SK-N-MC (cell line): ENCODE measurements around the gene MYRFL.

Experiments
- DNase-seq: peaks from one replicate; pipeline ENCODE4 v3.0.0-alpha.2; 2011; ENCODE audit warnings: low read depth, low spot score
- H3K27ac ChIP-seq: fragments of 200-600 bp; sonication (generic); 2 replicates; pipeline ENCODE4 v1.5.1; 2016; ENCODE audit warnings: mixed run types
- H3K36me3 ChIP-seq: fragments of 200-600 bp; sonication (generic); 2 replicates; pipeline ENCODE4 v1.6.1; 2017; ENCODE audit warnings: antibody characterized with exemption, low read length, mixed read lengths; ENCODE audit not compliant: insufficient read depth
- H3K4me3 ChIP-seq: fragments of 200-600 bp; sonication (generic); 2 replicates; pipeline ENCODE4 v1.5.1; 2016
- H3K9ac ChIP-seq: fragments of 200-600 bp; sonication (generic); 2 replicates; pipeline ENCODE4 v1.8.0; 2017; ENCODE audit warnings: mixed run types, mixed read lengths; ENCODE audit not compliant: insufficient read length
- H3K9me3 ChIP-seq: fragments of 200-600 bp; sonication (generic); 2 replicates; pipeline ENCODE4 v1.6.1; 2017; ENCODE audit warnings: low read depth, mild to moderate bottlenecking, antibody characterized with exemption, low read length, moderate library complexity, mixed read lengths
- EZH2 ChIP-seq: fragments of 200-600 bp; sonication (generic); IDR thresholded peaks from one replicate; pipeline ENCODE4 v1.6.1; 2017; ENCODE audit warnings: antibody characterized with exemption
- FOXP2 ChIP-seq: optimal IDR thresholded peaks from 2 replicates; pipeline ENCODE3; 2011; ENCODE audit warnings: mild to moderate bottlenecking, moderate library complexity; ENCODE audit not compliant: insufficient read depth; ENCODE audit errors: extremely low read length, control extremely low read depth
- POLR2AphosphoS5 ChIP-seq: IDR thresholded peaks from 2 replicates; pipeline ENCODE4 v1.6.1; 2012; ENCODE audit warnings: mild to moderate bottlenecking, low read depth, low read length, borderline replicate concordance

The MYRFL gene

DNA sequence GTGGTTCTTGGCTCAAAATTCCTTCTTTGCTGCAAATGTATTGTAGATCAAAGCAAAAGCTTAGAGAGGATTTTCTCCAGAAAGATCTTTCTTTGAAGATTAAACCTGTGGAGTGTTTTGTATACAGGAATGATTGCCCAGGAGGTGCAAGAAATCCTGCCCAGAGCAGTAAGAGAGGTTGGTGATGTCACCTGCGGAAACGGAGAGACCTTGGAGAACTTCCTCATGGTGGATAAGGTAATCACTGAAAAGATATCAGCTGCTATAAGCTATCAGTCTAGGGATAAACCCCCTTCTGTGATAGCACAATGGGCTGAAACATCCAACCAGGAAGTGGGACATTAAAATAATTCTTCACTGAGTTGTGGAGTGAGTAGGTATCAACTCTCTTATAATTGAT lies 85.7 kb downstream of the MYRFL start:
- TF ChIP-seq POLR2AphosphoS5 (no peak), EZH2 (no peak), FOXP2 (no peak)
- Histone ChIP-seq H3K36me3 (no peaks in the 10 kb centered on the region), H3K27ac (no peak overlapping the region), H3K9ac (no peak overlapping the region), H3K9me3 (no peaks in the 10 kb centered on the region), H3K4me3 (no peak overlapping the region)
- no peak for DNase-seq

DNA sequence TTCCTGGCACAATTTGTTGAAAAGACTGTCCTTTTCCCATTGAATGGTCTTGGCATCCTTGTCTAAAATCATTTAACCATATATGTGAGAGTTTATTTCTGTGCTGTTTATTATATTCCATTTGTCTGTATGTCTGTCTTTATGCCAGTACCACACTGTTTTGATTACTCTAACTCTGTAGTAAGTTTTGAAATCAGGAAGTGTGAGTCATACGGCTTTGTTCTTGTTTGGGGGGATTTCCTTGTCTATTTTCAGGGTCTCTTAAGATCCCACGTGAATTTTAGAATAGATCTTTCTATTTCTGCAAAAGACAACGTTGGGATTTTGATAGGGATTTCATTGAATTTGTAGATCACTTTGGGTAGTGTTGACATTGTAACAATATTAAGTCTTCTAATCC lies 88.5 kb downstream of the MYRFL start:
- Histone ChIP-seq H3K9me3 (no peaks in the 10 kb centered on the region), H3K27ac (no peak overlapping the region), H3K9ac (no peak overlapping the region), H3K4me3 (no peak overlapping the region), H3K36me3 (no peaks in the 10 kb centered on the region)
- no peak for DNase-seq
- TF ChIP-seq EZH2 (no peak), POLR2AphosphoS5 (no peak), FOXP2 (no peak)

DNA sequence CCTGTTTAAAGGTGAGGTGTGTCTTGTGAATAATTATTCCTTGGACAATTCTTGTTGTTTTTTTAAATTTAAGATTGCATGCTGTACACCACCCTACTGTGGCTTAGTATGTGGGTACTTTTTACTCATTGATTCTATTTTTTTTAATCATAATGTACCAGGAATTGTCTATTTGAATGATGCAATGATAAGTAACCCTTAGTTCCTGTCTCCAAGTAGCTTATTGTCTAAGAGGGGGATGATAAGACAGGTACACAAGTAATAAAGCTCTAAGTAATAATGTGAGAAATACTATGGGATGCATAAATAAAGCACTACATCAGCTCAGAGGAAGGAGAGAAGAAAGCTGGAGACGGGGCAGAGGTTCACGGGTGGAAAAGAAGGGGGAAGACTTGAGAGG lies 90.9 kb downstream of the MYRFL start:
- no peaks in the 10 kb centered on the region for H3K36me3 ChIP-seq
- no peak overlapping the region for H3K9ac ChIP-seq
- TF ChIP-seq POLR2AphosphoS5 = no peak
- TF ChIP-seq FOXP2 = no peak
- no peak for TF ChIP-seq EZH2
- no peaks in the 10 kb centered on the region for H3K9me3 ChIP-seq
- DNase-seq = no peak
- H3K4me3 ChIP-seq = no peak overlapping the region
- H3K27ac ChIP-seq = no peak overlapping the region

DNA sequence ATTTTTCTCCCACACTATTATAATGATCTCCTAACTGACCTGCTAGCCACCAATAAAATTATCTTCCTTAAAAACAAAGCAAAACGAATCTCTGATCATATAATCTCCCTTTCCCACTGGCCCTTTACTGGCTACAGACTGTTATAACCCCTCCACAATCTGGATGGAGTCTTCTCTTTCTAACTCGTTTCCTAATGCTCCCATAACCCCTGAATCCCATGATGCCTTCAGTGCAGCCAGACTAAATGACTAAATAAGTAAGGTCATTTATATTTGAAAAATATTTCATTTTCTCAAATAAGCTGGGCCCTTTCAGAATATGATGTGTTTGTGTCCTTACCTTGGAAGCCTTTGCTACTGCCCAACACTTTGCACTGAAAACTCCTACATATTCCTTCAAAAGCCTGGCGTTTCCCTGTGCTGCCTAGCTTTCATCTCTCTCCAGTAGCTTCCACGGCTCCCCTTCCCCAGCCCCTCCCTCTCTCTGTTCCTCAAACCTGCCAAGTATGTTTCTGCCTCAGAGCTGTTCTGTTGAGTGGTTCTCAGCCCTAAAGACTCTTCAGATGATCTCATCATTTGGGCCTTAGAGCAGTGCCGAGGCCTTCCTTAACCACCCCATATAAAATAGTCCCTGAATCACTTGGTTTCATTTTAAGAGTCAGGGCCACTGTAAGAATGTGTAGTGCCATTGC lies 91.7 kb downstream of the MYRFL start:
- Histone ChIP-seq H3K4me3 (no peak overlapping the region), H3K9me3 (no peaks in the 10 kb centered on the region), H3K27ac (no peak overlapping the region), H3K9ac (no peak overlapping the region), H3K36me3 (no peaks in the 10 kb centered on the region)
- no peak for DNase-seq
- TF ChIP-seq EZH2 (no peak), FOXP2 (no peak), POLR2AphosphoS5 (no peak)

DNA sequence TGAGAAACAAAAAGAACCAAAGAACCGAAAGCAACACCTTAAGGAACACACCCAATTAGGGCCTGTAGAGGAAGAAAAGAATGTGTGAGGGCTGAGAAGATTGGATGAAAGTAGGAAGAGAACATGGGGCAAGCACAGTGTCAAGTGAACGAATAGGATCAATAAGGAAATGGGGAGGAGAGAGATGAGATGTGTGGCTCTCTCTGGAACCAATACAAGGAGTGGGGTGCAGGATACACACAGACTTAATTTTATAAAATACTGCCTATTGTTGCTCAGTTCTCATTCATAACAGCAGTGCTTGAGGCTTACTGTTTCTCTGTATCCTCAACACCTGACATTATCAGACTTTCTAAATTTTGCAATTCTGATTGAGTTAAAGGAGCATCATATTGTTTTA lies 93.3 kb downstream of the MYRFL start:
- Histone ChIP-seq H3K9me3 (no peaks in the 10 kb centered on the region), H3K27ac (no peak overlapping the region), H3K36me3 (no peaks in the 10 kb centered on the region), H3K4me3 (no peak overlapping the region), H3K9ac (no peak overlapping the region)
- no peak for DNase-seq
- no peak for TF ChIP-seq EZH2
- TF ChIP-seq FOXP2 = no peak
- TF ChIP-seq POLR2AphosphoS5 = no peak

DNA sequence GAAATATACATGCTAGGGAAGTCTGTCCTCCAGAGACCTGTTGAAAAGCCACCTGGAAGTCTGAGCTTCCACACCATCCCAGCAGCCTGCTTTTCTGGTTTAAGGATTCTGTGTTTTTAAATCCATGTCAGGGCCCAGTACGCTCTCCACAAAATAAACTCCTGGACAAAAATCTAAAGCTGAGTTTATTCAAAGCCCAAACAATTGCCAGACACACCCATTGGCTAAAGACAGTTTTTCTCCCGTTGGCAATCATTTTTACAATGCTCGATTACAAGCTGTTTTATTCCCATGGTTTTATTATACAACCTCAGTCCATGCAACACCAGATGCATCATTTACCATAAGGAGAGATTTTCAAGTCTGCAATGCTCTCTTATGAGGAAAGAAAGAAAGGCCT lies 94.5 kb downstream of the MYRFL start:
- TF ChIP-seq POLR2AphosphoS5 (no peak), EZH2 (no peak), FOXP2 (no peak)

DNA sequence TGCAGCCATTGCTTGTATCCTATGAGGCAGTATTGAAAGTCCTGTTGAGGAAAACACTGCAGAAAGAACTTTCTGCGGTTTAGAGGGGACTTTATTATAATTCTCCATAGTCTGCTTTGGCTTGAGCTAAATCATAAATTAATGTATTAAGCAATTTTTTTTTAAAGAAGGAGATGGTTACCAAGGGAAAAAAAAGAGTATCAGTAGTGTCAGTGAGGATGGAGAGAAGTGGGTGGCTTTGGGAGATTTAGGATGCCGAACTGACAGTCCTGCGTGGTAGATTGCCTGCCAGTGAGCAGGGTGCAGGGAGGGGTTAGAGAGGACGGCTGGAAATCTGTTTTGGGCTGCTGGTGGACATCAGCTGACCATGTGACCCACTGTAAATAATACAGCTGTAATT lies 96.8 kb downstream of the MYRFL start:
- Histone ChIP-seq H3K4me3 (no peak overlapping the region), H3K36me3 (no peaks in the 10 kb centered on the region), H3K27ac (no peak overlapping the region), H3K9ac (no peak overlapping the region), H3K9me3 (no peaks in the 10 kb centered on the region)
- DNase-seq = no peak
- TF ChIP-seq POLR2AphosphoS5 (no peak), EZH2 (no peak), FOXP2 (no peak)

More for the DNA sequence above, 94.5 kb downstream of the MYRFL start:
- no peak for DNase-seq
- no peaks in the 10 kb centered on the region for H3K36me3 ChIP-seq
- no peak overlapping the region for H3K4me3 ChIP-seq
- H3K9ac ChIP-seq = no peak overlapping the region
- H3K9me3 ChIP-seq = no peaks in the 10 kb centered on the region
- H3K27ac ChIP-seq = no peak overlapping the region

DNA sequence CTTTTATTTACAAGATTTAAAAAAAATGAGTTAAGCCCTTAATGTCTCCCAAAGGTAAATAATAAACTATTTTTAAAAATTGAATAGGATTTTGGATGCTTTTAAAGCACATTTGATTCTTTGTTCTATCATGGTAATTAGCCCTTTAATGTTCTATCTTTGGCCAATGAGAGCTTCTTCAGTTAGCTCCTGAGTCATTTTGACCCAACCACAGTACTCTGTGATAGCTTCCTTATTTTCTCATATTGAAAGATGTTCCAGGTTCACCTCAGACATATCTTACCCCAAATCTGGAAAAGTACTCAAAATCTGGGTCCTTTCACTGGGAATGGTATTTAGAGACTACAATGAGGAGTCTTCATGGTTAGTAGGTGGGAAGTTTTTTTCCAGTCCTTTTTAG lies 98.0 kb downstream of the MYRFL start:
- TF ChIP-seq POLR2AphosphoS5 = no peak
- no peak for TF ChIP-seq FOXP2
- TF ChIP-seq EZH2 = no peak
- no peaks in the 10 kb centered on the region for H3K9me3 ChIP-seq

DNA sequence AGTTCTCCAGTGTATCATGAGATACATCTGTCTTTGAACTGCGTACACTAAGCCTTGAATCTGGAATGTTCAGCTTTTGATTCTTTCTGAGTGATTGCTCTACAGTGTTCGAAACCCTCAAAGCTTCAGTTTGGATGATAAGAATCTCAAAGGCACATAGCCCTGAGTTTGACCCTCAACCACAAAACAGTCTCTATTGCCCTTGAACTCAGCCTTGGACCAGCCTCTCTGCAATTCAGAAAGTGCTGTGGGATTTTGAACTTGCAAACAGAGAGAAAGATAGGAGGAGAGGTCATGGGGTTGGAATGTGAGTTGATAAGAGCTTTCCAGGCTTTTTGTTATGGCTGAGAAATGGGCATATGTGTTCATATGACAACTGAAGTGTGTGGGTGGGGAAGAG lies 100.3 kb downstream of the MYRFL start:
- H3K9me3 ChIP-seq = no peaks in the 10 kb centered on the region
- TF ChIP-seq EZH2 (no peak), POLR2AphosphoS5 (no peak), FOXP2 (no peak)
- no peaks in the 10 kb centered on the region for H3K36me3 ChIP-seq
- H3K4me3 ChIP-seq = no peak overlapping the region
- H3K9ac ChIP-seq = no peak overlapping the region
- no peak for DNase-seq
- H3K27ac ChIP-seq = no peak overlapping the region

More for the DNA sequence above, 98.0 kb downstream of the MYRFL start:
- no peak overlapping the region for H3K27ac ChIP-seq
- no peak for DNase-seq
- no peak overlapping the region for H3K9ac ChIP-seq
- H3K36me3 ChIP-seq = no peaks in the 10 kb centered on the region
- H3K4me3 ChIP-seq = no peak overlapping the region
